Measurements from ENCODE around the gene PCSK6.

Gene PCSK6

GRCh38 chr15:101498717-101499480 lies 9.4 kb upstream of the PCSK6 start:
- DNase-seq = no peak

- DNase-seq = no peak
Measured at GRCh38 chr15:101498076-101498716, 8.7 kb upstream of the PCSK6 start.

- no peak for DNase-seq
Measured at GRCh38 chr15:101497484-101498034, 8.1 kb upstream of the PCSK6 start.

- no peak for DNase-seq
Measured at GRCh38 chr15:101497017-101497416, 7.5 kb upstream of the PCSK6 start.

- no peak for DNase-seq
Measured at GRCh38 chr15:101496198-101496986, 6.9 kb upstream of the PCSK6 start.

GRCh38 chr15:101495334-101496197 lies 6.1 kb upstream of the PCSK6 start:
- DNase-seq = no peak

- no peak for DNase-seq
Measured at GRCh38 chr15:101494251-101494796, 4.8 kb upstream of the PCSK6 start.

- DNase-seq = no peak
Measured at GRCh38 chr15:101492766-101493692, 3.5 kb upstream of the PCSK6 start.

GRCh38 chr15:101491734-101492640 lies 2.5 kb upstream of the PCSK6 start:
- DNase-seq = no peak

GRCh38 chr15:101490922-101491733 lies 1.6 kb upstream of the PCSK6 start:
- no peak for DNase-seq

GRCh38 chr15:101490408-101490891 lies 943 bp upstream of the PCSK6 start:
- DNase-seq = no peak

- no peak for DNase-seq
Measured at GRCh38 chr15:101489237-101489598, 289 bp downstream of the PCSK6 start.

GRCh38 chr15:101488300-101489164 lies 975 bp downstream of the PCSK6 start:
- no peak for DNase-seq

- no peak for DNase-seq
Measured at GRCh38 chr15:101486696-101487459, 2.6 kb downstream of the PCSK6 start.

GRCh38 chr15:101483462-101483861 lies 6.0 kb downstream of the PCSK6 start:
- no peak for DNase-seq

- no peak for DNase-seq
Measured at GRCh38 chr15:101482526-101483371, 6.8 kb downstream of the PCSK6 start.
